Activated gamma-delta T cell (primary cell): ENCODE data around the gene NEURL3.
A peak's percentile ranks its signal among the peaks of the same experiment; 100 is the strongest.

Source experiments
- DNase-seq: peaks from one replicate; lab custom pipeline; 2025; lab: John Stamatoyannopoulos, UW

Gene NEURL3

DNA sequence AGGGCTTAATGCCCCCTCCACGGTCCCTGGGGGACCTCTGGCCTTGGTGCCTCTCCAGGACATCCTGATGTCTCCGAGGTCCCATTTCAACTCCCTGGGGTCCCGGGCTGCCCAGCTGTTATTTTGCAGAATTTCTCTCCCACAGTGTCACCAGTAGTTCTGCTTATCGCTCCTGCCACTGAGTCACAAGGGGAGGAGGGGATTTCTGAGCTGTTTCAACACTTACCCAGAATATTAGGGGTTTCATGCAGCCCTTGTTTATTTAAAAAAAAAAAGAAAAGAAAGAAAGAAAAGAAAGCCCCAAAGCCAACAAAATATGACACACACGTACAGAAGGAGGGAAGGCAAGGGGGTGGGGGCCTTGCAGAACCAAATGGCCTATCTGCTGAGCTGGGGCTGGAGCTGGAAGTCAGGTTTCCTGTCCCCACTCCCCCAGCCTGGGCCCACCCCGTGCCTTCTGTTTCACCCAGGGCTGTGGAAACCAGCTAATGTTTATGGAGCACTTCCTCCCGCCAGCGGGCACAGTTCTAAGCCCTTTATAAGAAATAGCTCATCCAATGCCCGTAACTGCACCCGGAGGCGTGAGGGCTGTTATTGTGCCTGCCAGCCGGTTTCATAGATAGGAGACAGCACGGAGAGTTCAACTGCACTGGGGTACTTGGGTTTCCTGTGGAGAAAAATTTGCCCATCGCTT, 23.0 kb upstream of the NEURL3 start:
- no peak for DNase-seq

GRCh38 chr2:96527286-96528005, 22.3 kb upstream of the NEURL3 start:
- peak; percentile 33 for DNase-seq

DNA sequence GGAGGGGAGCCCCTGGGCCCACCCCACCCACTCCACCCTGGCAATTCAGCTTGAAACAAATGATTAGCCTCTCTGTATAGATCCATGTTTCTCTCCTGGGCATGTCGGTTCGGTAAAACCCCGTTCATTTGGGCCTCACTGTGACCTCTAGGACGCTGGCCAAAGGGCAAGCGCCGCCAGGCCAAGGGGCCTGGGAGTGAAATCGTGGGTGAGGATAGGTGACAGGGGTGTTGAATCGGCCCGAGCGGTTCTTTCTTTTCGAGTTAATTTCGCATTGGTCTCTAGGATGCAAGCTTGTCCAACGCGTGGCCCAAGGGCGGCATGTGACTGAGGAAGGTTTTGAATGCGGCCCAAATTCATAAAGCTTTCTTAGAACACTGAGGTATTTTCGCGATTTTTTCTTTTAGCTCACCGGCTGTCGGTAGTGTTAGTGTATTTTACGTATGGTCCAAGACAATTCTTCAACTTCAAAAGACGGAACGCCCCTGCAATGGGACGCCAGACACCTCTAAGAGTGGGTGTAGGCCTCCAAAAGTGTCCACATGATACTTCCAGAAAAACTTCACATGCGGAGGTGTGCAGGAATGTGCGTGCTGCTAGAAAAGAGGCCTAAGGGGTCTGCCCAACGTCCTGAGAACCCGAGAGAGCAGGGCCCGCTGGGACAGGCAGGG, 21.6 kb upstream of the NEURL3 start:
- no peak for DNase-seq

DNA sequence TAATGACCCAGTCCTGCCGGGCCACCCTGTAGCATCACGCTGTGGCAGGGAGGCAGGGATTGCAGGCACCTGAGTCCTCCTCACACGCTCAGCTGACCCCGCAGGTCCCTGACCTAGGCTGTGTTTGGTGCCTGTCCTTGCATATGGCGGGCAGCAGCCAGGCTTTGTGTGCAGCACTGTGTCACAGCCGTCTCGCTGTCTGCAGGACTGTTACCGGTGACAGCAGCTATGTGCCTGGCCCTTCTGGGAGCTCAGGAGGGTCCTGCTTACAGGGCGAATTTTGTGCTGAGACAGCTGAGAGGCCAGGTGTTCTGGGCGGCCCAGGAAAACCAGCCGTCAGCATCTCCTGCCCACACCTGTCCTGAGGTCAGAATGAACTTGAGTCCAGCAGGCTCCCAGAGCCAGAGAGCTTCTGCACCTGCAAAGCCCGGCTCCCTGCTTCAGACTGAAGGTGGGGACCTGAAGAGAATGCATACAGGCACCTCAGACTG, 21.0 kb upstream of the NEURL3 start:
- DNase-seq = no peak

- no peak for DNase-seq
These were observed 20.0 kb upstream of the NEURL3 start for GRCh38 chr2:96525211-96525507.

- no peak for DNase-seq
These were observed 19.5 kb upstream of the NEURL3 start for GRCh38 chr2:96524482-96525210.

- DNase-seq = no peak
These were observed 18.7 kb upstream of the NEURL3 start for GRCh38 chr2:96523659-96524481.

GRCh38 chr2:96522304-96523203, 17.4 kb upstream of the NEURL3 start:
- DNase-seq = no peak

DNA sequence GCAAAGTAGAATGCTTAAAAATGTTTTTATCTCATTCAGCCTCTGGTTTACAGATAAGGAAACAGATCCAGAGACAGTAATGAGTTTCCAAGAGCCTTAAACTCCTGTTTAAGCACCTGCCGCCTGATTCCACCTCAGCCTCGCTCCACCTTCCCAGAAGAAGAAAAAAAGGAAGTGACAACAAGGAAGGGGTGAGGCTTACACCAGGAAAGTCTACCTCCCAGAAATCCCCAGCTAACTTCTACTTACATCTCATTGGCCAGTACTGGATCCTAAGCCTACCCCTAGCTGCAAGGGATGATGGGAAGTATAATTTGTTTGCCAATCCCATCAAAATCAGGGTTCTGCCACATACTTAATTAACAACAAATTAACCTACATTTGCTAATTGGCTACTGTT, 16.1 kb upstream of the NEURL3 start:
- no peak for DNase-seq

- no peak for DNase-seq
These were observed 15.5 kb upstream of the NEURL3 start for GRCh38 chr2:96520697-96521096.

GRCh38 chr2:96520231-96520630, 15.1 kb upstream of the NEURL3 start:
- no peak for DNase-seq

DNA sequence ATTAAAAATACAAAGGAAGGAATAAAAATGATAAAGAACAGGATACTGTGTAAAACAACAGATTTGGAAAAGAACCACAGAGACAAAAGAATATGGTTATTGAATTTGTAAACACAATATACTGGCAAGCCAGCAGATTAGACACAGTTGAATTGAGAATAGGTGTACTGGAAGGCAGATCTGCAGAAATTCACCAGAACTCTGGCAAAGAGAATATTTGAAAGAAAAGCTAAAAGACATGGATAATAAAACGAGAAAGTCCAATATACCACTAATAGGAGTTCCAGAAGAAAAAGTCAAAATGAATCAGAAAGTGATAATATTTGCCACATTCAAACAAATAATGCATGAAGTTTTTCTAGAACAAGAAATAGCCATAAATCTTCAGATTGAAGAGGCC, 11.9 kb upstream of the NEURL3 start:
- no peak for DNase-seq

DNA sequence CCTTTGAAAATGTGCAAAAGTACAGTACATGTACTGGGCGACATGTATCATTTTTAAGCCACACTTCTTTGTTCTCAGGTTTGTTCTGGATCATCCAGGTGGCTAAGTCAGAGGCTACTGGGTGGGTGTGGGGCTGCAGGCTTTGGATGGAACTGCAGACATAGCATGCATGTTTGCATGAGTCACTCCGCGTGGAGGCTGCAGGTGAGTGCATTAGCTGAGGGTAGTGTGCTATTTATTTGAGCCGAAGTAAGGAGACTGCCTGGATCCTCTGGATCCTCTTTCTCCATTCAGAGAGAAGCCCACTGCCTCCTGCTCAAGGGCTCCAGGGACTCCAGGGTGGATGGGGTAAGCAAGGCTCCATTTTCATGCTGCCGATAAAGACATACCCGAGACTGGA, 9.4 kb upstream of the NEURL3 start:
- DNase-seq = no peak

GRCh38 chr2:96512341-96512740, 7.2 kb upstream of the NEURL3 start:
- DNase-seq = no peak

DNA sequence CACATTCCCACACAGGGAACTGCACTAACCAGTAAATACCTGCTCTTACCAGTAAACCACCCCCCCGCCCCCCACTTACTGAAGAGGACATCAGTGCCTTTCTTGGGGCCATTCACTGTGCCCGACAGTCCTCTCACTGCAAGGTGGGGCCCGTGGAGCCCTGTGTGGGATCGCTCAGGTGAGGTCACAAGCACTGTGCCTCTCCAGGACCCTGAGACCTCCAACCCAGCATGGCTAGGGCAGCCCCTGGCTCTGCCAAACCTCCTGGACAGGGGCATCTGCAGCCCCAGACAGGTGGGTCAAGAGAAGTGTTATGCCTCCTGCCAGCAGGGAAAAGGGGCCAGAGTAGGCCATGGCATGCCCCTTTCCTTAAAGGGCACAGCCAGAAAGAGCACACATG, 6.7 kb upstream of the NEURL3 start:
- DNase-seq = no peak

DNA sequence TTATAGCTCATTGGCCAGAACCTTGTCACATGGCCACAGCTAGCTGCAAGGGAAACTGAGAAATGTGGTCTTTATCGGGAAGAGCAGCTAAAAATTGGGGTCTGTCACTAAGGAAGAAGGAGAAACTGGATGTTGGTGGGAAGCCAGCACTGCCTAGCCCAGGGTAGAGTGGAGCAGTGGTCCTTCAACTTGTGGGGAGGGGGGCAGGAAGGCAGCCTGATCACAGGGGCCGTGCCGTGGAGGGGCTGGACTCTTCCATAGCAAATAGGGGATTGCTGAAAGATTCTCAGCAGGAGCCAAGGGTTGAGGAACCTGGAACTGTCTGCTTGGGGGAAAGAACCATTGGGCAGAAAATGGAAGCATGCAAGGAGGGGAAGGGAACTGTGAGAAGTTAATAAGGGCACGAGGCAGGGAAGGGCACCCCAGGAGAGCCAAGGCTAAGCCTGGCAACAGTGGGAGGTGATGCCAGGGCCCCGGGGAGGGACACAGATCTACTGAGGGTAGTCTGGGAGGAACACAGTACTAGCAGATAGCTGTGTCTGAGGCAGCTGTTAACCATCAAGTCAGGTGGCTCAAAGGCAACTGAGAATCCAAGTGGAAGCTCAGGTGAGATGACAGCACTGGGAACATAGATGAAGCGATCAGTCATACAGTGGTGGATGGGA, 5.9 kb upstream of the NEURL3 start:
- no peak for DNase-seq

DNA sequence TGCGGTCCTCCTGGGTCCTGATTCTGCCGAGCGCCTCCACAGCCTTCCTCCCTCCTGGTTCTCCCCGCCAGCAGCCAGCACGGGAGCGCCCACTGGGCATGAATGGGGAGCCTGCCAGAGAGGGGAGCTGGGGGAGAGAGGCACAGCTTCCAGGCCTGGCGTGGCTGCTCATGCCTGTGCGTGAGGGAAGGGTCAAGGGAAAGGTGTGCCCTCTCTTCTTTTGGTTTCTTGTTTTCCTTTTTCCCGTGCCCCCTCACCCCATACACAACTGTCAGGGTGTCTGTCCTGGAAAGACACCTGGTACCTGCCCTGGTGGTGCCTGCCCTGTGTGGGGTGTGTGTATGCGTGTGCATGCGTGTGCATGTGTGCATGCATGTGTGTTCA, 4.7 kb upstream of the NEURL3 start:
- DNase-seq = no peak

DNA sequence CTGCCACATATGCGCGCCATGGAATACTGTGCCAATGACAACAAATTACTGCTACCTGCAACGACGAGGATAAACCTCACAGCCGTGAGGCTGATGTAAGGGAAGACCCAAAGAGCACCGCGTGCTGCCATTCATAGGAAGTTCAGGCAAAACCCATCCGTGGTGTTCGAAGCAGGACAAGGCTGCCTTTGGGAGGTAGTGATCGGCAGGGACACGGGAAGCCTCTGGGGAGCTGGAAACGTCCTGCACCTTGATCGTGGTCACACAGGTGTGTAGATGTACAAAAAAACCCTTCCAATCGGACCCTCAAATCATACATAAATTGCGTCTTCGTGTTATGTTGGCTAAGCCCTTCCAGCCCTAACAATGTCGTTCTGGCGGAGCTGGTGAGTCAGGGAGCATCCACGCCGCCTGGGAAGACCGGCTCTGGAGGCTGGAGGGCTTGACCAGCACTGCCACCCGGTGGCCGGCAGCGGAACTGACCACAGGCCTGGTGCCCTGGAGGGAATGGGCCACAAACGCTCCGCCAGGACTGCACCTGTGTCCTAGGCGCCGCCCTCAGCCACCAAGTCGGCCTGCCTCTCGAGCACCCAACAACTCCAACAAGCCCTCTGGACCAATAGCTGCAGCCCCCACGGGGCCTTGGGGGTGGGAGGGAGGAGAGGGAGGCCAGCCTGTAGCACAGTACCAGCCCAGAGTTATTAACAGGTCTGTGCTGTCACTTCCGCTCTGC, 4.1 kb upstream of the NEURL3 start:
- peak; percentile 20 for DNase-seq

DNA sequence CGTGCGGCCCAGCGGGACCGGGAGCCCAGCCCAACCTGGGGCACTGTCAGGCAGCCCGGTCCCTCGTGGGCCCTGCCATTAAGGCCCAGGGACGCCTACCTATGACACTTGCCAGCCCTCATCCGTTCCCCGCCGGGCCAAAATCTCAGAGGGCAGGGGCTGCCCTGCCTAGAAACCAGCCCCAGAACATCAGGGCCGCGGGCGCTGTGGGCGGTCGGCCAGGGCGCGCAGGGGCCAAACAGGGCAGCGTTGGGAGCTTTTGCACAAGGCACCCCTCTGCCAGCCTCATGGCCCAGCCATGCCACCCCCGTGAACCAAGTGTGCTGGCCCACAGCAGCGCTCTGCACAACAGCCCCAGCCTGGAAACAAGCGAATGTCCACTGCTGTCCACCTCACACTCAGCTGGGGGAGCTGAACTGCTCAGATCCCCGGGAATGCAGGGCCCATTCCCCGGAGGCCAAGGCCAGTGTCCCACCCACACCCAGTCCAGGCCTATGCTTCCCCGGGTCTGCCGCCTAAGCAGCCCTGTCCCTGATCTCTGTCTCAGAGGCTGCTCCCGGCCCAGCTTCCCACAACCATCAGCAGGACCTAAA, 3.5 kb upstream of the NEURL3 start:
- no peak for DNase-seq
